Measurements from ENCODE around the gene CCDC183. TPM values are rescaled to one million over a fixed set of nuclear protein-coding genes. Genes with fewer than 3 reads are reported as not detected.
"Not testable (repeated sequence)": the region's sequence is repeated elsewhere in the genome, so short reads cannot be mapped to it uniquely, and the experiment has no call there.

The CCDC183 gene
- total RNA-seq, 4 donors from 2014 or later, result 2.0 TPM; not detected in 2

DNA sequence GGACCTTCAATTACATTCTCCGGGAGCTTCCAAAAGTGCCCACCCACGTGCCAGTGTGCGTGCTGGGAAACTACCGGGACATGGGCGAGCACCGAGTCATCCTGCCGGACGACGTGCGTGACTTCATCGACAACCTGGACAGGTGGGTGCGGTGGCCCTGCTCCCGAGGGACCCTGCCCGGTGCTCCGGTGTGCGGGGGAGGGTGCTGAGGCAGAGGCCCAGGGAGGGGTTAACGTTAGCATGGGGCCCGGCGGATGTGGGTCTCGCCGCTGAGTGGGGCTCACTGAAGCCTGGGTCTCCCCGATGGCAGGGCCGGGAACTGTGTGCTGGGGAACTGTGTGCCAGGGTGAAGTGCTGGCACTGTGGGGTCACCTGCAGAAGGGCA, 35.6 kb downstream of the CCDC183 start:
- H3K36me3 ChIP-seq, result no peaks in the 10 kb centered on the region
- H3K27me3 ChIP-seq, result no peaks in the 10 kb centered on the region
- no peaks in the 10 kb centered on the region for H3K9me3 ChIP-seq
- no peak for DNase-seq
- no peaks in the 10 kb centered on the region for H3K4me1 ChIP-seq
- TF ChIP-seq POLR2A (IDR thresholded peaks at IDR 0.05), result no peak
- TF ChIP-seq, protein P1, sequence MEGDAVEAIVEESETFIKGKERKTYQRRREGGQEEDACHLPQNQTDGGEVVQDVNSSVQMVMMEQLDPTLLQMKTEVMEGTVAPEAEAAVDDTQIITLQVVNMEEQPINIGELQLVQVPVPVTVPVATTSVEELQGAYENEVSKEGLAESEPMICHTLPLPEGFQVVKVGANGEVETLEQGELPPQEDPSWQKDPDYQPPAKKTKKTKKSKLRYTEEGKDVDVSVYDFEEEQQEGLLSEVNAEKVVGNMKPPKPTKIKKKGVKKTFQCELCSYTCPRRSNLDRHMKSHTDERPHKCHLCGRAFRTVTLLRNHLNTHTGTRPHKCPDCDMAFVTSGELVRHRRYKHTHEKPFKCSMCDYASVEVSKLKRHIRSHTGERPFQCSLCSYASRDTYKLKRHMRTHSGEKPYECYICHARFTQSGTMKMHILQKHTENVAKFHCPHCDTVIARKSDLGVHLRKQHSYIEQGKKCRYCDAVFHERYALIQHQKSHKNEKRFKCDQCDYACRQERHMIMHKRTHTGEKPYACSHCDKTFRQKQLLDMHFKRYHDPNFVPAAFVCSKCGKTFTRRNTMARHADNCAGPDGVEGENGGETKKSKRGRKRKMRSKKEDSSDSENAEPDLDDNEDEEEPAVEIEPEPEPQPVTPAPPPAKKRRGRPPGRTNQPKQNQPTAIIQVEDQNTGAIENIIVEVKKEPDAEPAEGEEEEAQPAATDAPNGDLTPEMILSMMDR (IDR thresholded peaks at IDR 0.05), result no peak
- no peak overlapping the region for H3K4me3 ChIP-seq
- intact Hi-C loops (cut with DNase I; ENCODE audit: low total_unique reads), result no loop called here
- no peak overlapping the region for H3K27ac ChIP-seq

DNA sequence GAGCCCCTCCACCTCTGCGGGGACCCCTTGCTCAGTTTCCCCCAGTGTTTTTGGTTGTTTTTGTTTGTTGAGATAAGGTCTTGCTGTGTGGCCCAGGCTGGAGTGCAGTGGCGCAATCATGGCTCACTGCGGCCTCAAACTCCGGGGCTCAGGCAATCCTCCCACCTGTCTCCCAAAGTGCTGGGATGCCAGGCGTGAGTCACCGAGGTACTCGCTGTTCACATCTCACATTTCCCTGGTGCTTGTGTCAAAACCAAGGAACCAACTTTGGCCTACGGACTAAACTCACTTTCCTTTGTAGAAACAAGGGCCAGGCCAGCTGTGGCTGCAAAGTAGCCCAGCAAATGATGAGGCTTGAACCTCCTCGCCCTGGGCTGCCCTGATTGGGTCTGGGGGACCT, 36.4 kb downstream of the CCDC183 start:
- Histone ChIP-seq H3K4me1 (no peaks in the 10 kb centered on the region), H3K36me3 (no peaks in the 10 kb centered on the region), H3K4me3 (no peak overlapping the region), H3K9me3 (no peaks in the 10 kb centered on the region), H3K27me3 (no peaks in the 10 kb centered on the region), H3K27ac (no peak overlapping the region)
- TF ChIP-seq, protein P1 (IDR thresholded peaks at IDR 0.05), result no peak
- no peak for TF ChIP-seq POLR2A (IDR thresholded peaks at IDR 0.05)
- intact Hi-C loops (cut with DNase I; ENCODE audit: low total_unique reads), result no loop called here
- DNase-seq, result no peak

DNA sequence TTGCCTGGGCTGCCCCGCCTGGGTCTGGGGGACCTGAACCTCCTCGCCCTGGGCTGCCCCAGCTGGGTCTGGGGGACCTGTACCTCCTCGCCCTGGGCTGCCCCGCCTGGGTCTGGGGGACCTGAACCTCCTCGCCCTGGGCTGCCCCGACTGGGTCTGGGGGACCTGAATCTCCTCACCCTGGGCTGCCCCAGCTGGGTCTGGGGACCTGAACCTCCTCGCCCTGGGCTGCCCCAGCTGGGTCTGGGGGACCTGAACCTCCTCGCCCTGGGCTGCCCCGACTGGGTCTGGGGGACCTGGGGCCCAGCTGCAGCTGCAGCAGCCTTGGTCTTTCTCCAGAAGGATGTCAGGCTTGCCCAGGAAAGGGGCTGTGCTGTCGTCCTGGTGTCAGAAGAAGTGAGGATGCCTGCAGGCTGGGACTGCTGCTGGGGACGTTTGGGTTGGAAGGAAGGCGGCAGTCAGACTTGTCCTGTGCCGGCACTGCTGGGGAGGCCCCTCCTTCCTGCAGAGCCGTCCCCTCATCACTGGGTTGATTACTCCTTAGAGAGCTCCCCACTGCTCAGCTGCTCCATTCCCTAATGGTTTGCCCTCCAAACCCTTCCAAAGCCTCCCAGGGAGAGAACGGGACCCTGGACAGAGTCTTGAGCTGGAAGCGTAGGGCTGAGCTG, 37.4 kb downstream of the CCDC183 start:
- H3K4me3 ChIP-seq; H3K4me1 ChIP-seq; H3K27ac ChIP-seq; H3K36me3 ChIP-seq; DNase-seq; intact Hi-C loops (cut with DNase I; ENCODE audit: low total_unique reads); H3K9me3 ChIP-seq; H3K27me3 ChIP-seq: not testable (repeated sequence)

DNA sequence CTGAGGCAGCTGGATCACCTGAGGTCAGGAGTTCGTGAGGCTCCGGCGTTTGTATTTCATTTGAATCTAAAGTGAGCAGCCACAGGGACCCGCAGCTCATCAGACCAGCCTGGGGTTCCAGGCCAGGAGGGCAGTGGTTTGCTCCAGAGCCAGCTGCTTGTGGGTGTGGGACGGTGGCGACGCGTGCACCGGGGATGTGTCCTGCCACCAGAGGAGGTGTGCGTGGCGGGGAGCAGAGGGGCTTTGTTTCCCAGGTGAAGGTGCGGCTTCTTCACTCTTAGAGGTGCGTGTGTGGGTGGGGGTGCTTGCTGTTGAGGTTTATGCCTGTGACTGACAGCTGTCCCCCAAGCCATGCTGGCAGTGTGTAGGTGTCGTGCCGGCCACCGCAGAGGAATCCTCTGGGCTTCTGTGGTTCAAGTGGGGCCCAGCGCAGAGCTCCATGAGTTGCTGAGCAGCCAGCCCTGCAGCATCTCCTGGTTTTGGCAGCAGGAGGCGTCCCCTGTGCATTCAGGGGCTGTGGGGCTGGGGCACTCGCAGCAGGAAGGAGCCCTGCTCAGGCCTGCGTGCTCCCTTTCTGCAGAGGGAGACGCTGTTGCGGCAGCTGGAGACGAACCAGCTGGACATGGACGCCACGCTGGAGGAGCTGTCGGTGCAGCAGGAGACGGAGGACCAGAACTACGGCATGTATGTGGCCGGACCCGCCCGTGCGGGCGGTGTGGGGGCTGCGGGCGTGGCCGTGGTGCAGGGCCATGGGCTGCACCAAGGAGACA, 39.2 kb downstream of the CCDC183 start:
- no peak for DNase-seq

DNA sequence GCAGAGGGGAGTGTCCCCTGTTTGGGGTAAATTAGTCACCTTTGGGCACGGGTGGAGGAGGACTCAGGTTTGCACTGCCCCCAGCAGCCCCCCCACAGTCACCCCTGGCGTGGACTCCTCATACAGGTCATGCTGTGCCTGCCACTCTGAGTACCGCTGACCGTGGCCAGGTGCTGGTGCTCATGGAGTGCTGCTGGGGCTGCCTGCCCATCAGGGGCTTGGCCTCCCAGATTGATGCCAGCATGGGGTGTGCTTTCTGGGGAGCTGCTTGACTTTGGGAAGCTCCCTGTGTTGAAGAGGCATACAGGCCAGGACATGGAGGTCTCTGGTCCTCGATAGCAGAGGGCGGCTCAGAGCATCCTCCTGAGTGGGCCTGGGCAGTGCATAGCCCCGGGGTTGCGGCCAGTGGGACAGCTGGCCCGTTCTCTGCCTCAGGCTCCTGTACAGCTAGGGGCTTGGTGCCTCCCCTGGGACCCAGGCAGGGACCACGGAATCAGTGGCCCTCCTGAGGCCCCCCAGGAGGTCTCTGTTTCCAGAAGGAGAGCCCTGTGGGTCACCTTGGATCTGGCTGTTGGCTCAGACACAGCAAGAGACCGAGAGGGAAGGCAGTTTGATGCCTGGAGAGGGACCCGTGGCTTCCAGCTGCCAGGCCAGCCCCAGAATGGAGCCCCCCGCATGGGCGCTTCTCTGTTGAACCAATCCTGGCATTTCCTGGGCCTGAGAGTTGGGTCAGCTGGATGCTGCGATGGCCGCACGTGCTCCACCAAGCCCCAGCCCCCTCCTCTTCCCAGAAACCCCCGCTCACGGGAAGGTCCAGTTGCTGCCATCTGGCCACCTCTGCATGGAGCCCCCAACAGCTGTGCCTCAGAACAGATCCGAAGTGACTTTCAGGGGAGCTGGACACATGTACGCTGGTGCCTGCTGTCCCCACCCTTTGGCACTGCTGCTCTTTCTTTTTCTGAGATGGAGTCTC, 40.1 kb downstream of the CCDC183 start:
- DNase-seq, result no peak
- TF ChIP-seq POLR2A (IDR thresholded peaks at IDR 0.05), result no peak
- TF ChIP-seq, protein P1 (IDR thresholded peaks at IDR 0.05), result no peak
- no peaks in the 10 kb centered on the region for H3K27me3 ChIP-seq
- H3K4me1 ChIP-seq, result no peaks in the 10 kb centered on the region
- no peak overlapping the region for H3K4me3 ChIP-seq
- intact Hi-C loops (cut with DNase I; ENCODE audit: low total_unique reads), result no loop called here
- no peak overlapping the region for H3K27ac ChIP-seq
- H3K36me3 ChIP-seq, result no peaks in the 10 kb centered on the region
- H3K9me3 ChIP-seq, result no peaks in the 10 kb centered on the region

More for the DNA sequence above, 39.2 kb downstream of the CCDC183 start:
- no peaks in the 10 kb centered on the region for H3K27me3 ChIP-seq
- H3K9me3 ChIP-seq, result no peaks in the 10 kb centered on the region
- intact Hi-C loops (cut with DNase I; ENCODE audit: low total_unique reads), result no loop called here
- no peaks in the 10 kb centered on the region for H3K4me1 ChIP-seq
- TF ChIP-seq, protein P1 (IDR thresholded peaks at IDR 0.05), result no peak
- no peak for TF ChIP-seq POLR2A (IDR thresholded peaks at IDR 0.05)
- H3K4me3 ChIP-seq, result no peak overlapping the region
- H3K27ac ChIP-seq, result no peak overlapping the region
- no peaks in the 10 kb centered on the region for H3K36me3 ChIP-seq

Measured in uterus (tissue), 4 donors.